Calu3 (cell line): Measurements from ENCODE around the gene TRMT10A. TPM values are rescaled to one million over a fixed set of nuclear protein-coding genes. Genes with fewer than 3 reads are reported as not detected.

ENCODE experiments used
- BruUV-seq: library from RNA; stranded (reverse); fragments of 400-500 nt; replicated peaks from 2 replicates; lab custom pipeline; 2021; lab: Mats Ljungman, UMichigan
- CTCF ChIA-PET: fragments of 300-600 bp; sonication (Branson Sonifier 250); formaldehyde crosslinking; loops from one replicate; lab custom pipeline; 2022; ENCODE audit warnings: antibody characterized with exemption; lab: Charles Lee
- DNase-seq: peaks from one replicate; pipeline ENCODE4 v3.0.0; 2022
- H3K27ac Mint-ChIP-seq: one replicate; pipeline ENCODE4 v1.8.0; 2022; ENCODE audit warnings: mixed read lengths; ENCODE audit not compliant: unreplicated experiment
- H3K27me3 Mint-ChIP-seq: one replicate; pipeline ENCODE4 v1.8.0; 2022; ENCODE audit warnings: mixed read lengths; ENCODE audit not compliant: unreplicated experiment
- H3K36me3 Mint-ChIP-seq: one replicate; pipeline ENCODE4 v1.8.0; 2022; ENCODE audit warnings: mild to moderate bottlenecking, moderate library complexity, mixed read lengths; ENCODE audit not compliant: insufficient read depth, unreplicated experiment
- H3K4me1 Mint-ChIP-seq: one replicate; pipeline ENCODE4 v1.8.0; 2022; ENCODE audit warnings: mild to moderate bottlenecking, low read depth, mixed read lengths; ENCODE audit not compliant: unreplicated experiment
- H3K4me3 Mint-ChIP-seq: one replicate; pipeline ENCODE4 v1.8.0; 2022; ENCODE audit warnings: mild to moderate bottlenecking, low read depth, moderate library complexity, mixed read lengths; ENCODE audit not compliant: unreplicated experiment
- H3K9me3 Mint-ChIP-seq: one replicate; pipeline ENCODE4 v1.8.0; 2022; ENCODE audit warnings: low read depth, mixed read lengths; ENCODE audit not compliant: unreplicated experiment
- CTCF ChIP-seq: fragments of 200-600 bp; IDR thresholded peaks from one replicate; pipeline ENCODE4 v1.8.0; 2022; ENCODE audit warnings: antibody characterized with exemption; ENCODE audit not compliant: unreplicated experiment
- intact Hi-C: fragments of 100-400 bp; cut with micrococcal nuclease; formaldehyde crosslinking; loops from one replicate; pipeline ENCODE4 v1.10.0; 2022; ENCODE audit not compliant: unreplicated experiment
- total RNA-seq: library from RNA; stranded (reverse); gene quantifications from 2 replicates; pipeline ENCODE4 v1.2.3, GENCODE V29; 2022

The TRMT10A gene
- total RNA-seq, 1 experiment from 2014 or later = 2.9 TPM

- no peak overlapping the region for H3K27ac Mint-ChIP-seq
- H3K9me3 Mint-ChIP-seq = peaks cover 6% of the 10 kb centered on the region
- H3K36me3 Mint-ChIP-seq = no peaks in the 10 kb centered on the region
- TF ChIP-seq CTCF = no peak
- DNase-seq = no peak
- H3K4me1 Mint-ChIP-seq = no peaks in the 10 kb centered on the region
- intact Hi-C loops = no loop called here
- no peaks in the 10 kb centered on the region for H3K27me3 Mint-ChIP-seq
- CTCF ChIA-PET = no interaction called here
- H3K4me3 Mint-ChIP-seq = no peak overlapping the region
- no TSS peak for BruUV-seq
Observed at GRCh38 chr4:99506781-99507180, 57.1 kb downstream of the TRMT10A start.

GRCh38 chr4:99504804-99505502 is 58.9 kb downstream of the TRMT10A start:
- CTCF ChIA-PET = interaction anchor here (0.5 kb wide), 1 partner anchor 392 kb away, joined by 5 read pairs; no protein-coding TSS in a partner anchor
- DNase-seq = no peak

More at GRCh38 chr4:99504804-99505502, 58.9 kb downstream of the TRMT10A start:
- no TSS peak for BruUV-seq
- intact Hi-C loops = no loop called here
- Mint-ChIP-seq H3K4me3 (no peak overlapping the region), H3K27ac (no peak overlapping the region), H3K27me3 (no peaks in the 10 kb centered on the region), H3K4me1 (no peaks in the 10 kb centered on the region), H3K36me3 (no peaks in the 10 kb centered on the region), H3K9me3 (peaks cover 6% of the 10 kb centered on the region)
- TF ChIP-seq CTCF = no peak

Other genes starting within 250 kb of the TRMT10A start
- 0.10 TPM in 1 of 2 replicates, not detected in the other for gene ADH1B, start 242.6 kb downstream of the TRMT10A start, total RNA-seq
- 5.8 and 7.9 TPM in 2 replicates for gene ADH1C, start 211.3 kb downstream of the TRMT10A start, total RNA-seq
- not detected in 2 replicates for gene ADH7, start 128.7 kb downstream of the TRMT10A start, total RNA-seq
- not detected in 2 replicates for gene C4orf17, start 53.0 kb downstream of the TRMT10A start, total RNA-seq
- gene MTTP, start 10.8 kb upstream of the TRMT10A start, total RNA-seq = 0.22 TPM in 1 of 2 replicates, not detected in the other
- not detected in 2 replicates for gene C4orf54, start 93.8 kb upstream of the TRMT10A start, total RNA-seq